Keratinocyte (primary cell): ENCODE measurements around the gene MYOZ2.

Experiments
- EZH2 ChIP-seq: IDR thresholded peaks from one replicate; pipeline ENCODE4 v1.6.1; 2012; ENCODE audit warnings: inconsistent platforms, mild to moderate bottlenecking, low read length, moderate library complexity
- TF ChIP-seq, protein P1 (sequence below), 3 experiments: IDR thresholded peaks in 1 of 3; conservative IDR thresholded peaks in 1 of 3; optimal IDR thresholded peaks in 1 of 3; 2 replicates in 2 of 3; 3 replicates in 1 of 3; pipeline versions ENCODE3 to v1.5.1; 2011; ENCODE audit warnings: low read length in 3 of 3, mild to moderate bottlenecking in 3 of 3, moderate library complexity in 2 of 3, control low read depth in 1 of 3, inconsistent platforms in 1 of 3; ENCODE audit not compliant: insufficient read depth in 2 of 3; ENCODE audit errors: extremely low read depth in 1 of 3

- TF ChIP-seq, protein P1, sequence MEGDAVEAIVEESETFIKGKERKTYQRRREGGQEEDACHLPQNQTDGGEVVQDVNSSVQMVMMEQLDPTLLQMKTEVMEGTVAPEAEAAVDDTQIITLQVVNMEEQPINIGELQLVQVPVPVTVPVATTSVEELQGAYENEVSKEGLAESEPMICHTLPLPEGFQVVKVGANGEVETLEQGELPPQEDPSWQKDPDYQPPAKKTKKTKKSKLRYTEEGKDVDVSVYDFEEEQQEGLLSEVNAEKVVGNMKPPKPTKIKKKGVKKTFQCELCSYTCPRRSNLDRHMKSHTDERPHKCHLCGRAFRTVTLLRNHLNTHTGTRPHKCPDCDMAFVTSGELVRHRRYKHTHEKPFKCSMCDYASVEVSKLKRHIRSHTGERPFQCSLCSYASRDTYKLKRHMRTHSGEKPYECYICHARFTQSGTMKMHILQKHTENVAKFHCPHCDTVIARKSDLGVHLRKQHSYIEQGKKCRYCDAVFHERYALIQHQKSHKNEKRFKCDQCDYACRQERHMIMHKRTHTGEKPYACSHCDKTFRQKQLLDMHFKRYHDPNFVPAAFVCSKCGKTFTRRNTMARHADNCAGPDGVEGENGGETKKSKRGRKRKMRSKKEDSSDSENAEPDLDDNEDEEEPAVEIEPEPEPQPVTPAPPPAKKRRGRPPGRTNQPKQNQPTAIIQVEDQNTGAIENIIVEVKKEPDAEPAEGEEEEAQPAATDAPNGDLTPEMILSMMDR (optimal IDR thresholded peaks at IDR 0.05 in 1 of 3, IDR thresholded peaks at IDR 0.05 in 1 of 3, conservative IDR thresholded peaks at IDR 0.05 in 1 of 3; ENCODE audit: extremely low read depth in 1 of 3, insufficient read depth in 2 of 3, low read length in 3 of 3), result no peak
- no peak for TF ChIP-seq EZH2
Observed at GRCh38 chr4:119113033-119113655, 22.5 kb upstream of the MYOZ2 start.
